H9 (cell line): ENCODE results near the gene TCF4. TPM values are rescaled to one million over a fixed set of nuclear protein-coding genes. Genes with fewer than 3 reads are reported as not detected.

Experiments
- DNase-seq: peaks from one replicate; pipeline ENCODE4 v3.0.0-alpha.2; 2017
- H2AFZ ChIP-seq: one replicate; pipeline ENCODE4 v1.6.1; 2013; ENCODE audit warnings: mild to moderate bottlenecking, low read length, control low read depth, moderate library complexity
- H2AK5ac ChIP-seq: 2 replicates; pipeline ENCODE4 v1.6.1; 2013; ENCODE audit warnings: low read length, control low read depth, mixed read lengths; ENCODE audit not compliant: insufficient read length
- H2BK120ac ChIP-seq: one replicate; pipeline ENCODE4 v1.6.1; 2013; ENCODE audit warnings: low read depth, mild to moderate bottlenecking, low read length, control low read depth, inconsistent platforms; ENCODE audit not compliant: poor library complexity, severe bottlenecking
- H2BK12ac ChIP-seq: 2 replicates; pipeline ENCODE4 v1.6.1; 2013; ENCODE audit warnings: low read length, control low read depth, mixed read lengths, low read depth; ENCODE audit not compliant: insufficient read length
- H2BK15ac ChIP-seq: 2 replicates; pipeline ENCODE4 v1.6.1; 2013; ENCODE audit warnings: low read depth, low read length, control low read depth
- H2BK20ac ChIP-seq: one replicate; pipeline ENCODE4 v1.6.1; 2013; ENCODE audit warnings: low read depth, mild to moderate bottlenecking, low read length, control low read depth, inconsistent platforms; ENCODE audit not compliant: poor library complexity, severe bottlenecking
- H2BK5ac ChIP-seq: 2 replicates; pipeline ENCODE4 v1.6.1; 2013; ENCODE audit warnings: low read length, control low read depth, mixed read lengths; ENCODE audit not compliant: insufficient read length
- H3K14ac ChIP-seq: 2 replicates; pipeline ENCODE4 v1.6.1; 2013; ENCODE audit warnings: low read length, control low read depth; ENCODE audit not compliant: insufficient read depth
- H3K18ac ChIP-seq: 2 replicates; pipeline ENCODE4 v1.6.1; 2013; ENCODE audit warnings: low read depth, mild to moderate bottlenecking, mixed read lengths, low read length, control low read depth; ENCODE audit not compliant: insufficient read length
- H3K23ac ChIP-seq: 2 replicates; pipeline ENCODE4 v1.6.1; 2013; ENCODE audit warnings: low read length, control low read depth, mixed read lengths, low read depth; ENCODE audit not compliant: insufficient read length
- H3K23me2 ChIP-seq: 2 replicates; pipeline ENCODE4 v1.6.1; 2013; ENCODE audit warnings: low read depth, mild to moderate bottlenecking, mixed read lengths, low read length, control low read depth; ENCODE audit not compliant: insufficient read length, poor library complexity, severe bottlenecking
- H3K27ac ChIP-seq: 2 replicates; pipeline ENCODE4 v1.5.1; 2013; ENCODE audit warnings: low read length, control low read depth, mixed read lengths, low read depth; ENCODE audit not compliant: insufficient read length
- H3K27me3 ChIP-seq: 2 replicates; pipeline ENCODE4 v1.6.1; 2013; ENCODE audit warnings: low read length, control low read depth, inconsistent platforms; ENCODE audit not compliant: insufficient read depth
- H3K4ac ChIP-seq: 2 replicates; pipeline ENCODE4 v1.6.1; 2013; ENCODE audit warnings: low read depth, mild to moderate bottlenecking, control low read depth, inconsistent platforms, low read length, moderate library complexity
- H3K4me1 ChIP-seq: 2 replicates; pipeline ENCODE4 v1.6.1; 2013; ENCODE audit warnings: low read length, control low read depth, inconsistent platforms; ENCODE audit not compliant: insufficient read depth
- H3K4me2 ChIP-seq: 2 replicates; pipeline ENCODE4 v1.6.1; 2013; ENCODE audit warnings: low read length, control low read depth, mixed read lengths; ENCODE audit not compliant: insufficient read length, insufficient read depth
- H3K56ac ChIP-seq: 2 replicates; pipeline ENCODE4 v1.6.1; 2013; ENCODE audit warnings: low read depth, mild to moderate bottlenecking, mixed read lengths, low read length, control low read depth; ENCODE audit not compliant: insufficient read length
- H3K79me1 ChIP-seq: 2 replicates; pipeline ENCODE4 v1.6.1; 2013; ENCODE audit warnings: low read depth, mild to moderate bottlenecking, moderate library complexity, low read length, control low read depth, inconsistent platforms; ENCODE audit not compliant: insufficient read depth, poor library complexity, severe bottlenecking
- H3K79me2 ChIP-seq: 2 replicates; pipeline ENCODE4 v1.6.1; 2013; ENCODE audit warnings: low read length, control low read depth, inconsistent platforms; ENCODE audit not compliant: insufficient read depth
- H3K9ac ChIP-seq: 2 replicates; pipeline ENCODE4 v1.6.1; 2013; ENCODE audit warnings: low read length, control low read depth, mixed read lengths; ENCODE audit not compliant: insufficient read length; ENCODE audit errors: extremely low read depth
- H3K9me3 ChIP-seq: one replicate; pipeline ENCODE4 v1.6.1; 2013; ENCODE audit warnings: low read depth, low read length, inconsistent platforms; ENCODE audit not compliant: control insufficient read depth
- H3T11ph ChIP-seq: one replicate; pipeline ENCODE4 v1.6.1; 2013; ENCODE audit warnings: mild to moderate bottlenecking, low read length, control low read depth, inconsistent platforms
- H4K20me1 ChIP-seq: one replicate; pipeline ENCODE4 v1.6.1; 2013; ENCODE audit not compliant: control insufficient read depth, insufficient read length, insufficient read depth
- H4K5ac ChIP-seq: 2 replicates; pipeline ENCODE4 v1.6.1; 2013; ENCODE audit warnings: low read depth, mild to moderate bottlenecking, mixed read lengths, low read length, control low read depth; ENCODE audit not compliant: insufficient read length
- H4K8ac ChIP-seq: replicated peaks from 2 replicates; pipeline ENCODE4 v1.6.1; 2013; ENCODE audit warnings: low read length, control low read depth, mixed read lengths, low read depth; ENCODE audit not compliant: insufficient read length
- H4K91ac ChIP-seq: 2 replicates; pipeline ENCODE4 v1.6.1; 2013; ENCODE audit warnings: low read depth, mild to moderate bottlenecking, moderate library complexity, mixed read lengths, low read length, control low read depth; ENCODE audit not compliant: insufficient read length
- H3K27ac Mint-ChIP-seq, 3 experiments: 2 replicates in 2 of 3; 3 replicates in 1 of 3; pipeline ENCODE4 v1.8.0; 2020 to 2021; ENCODE audit warnings: mixed read lengths in 3 of 3, mild to moderate bottlenecking in 1 of 3, moderate library complexity in 1 of 3
- H3K27me3 Mint-ChIP-seq: 2 replicates; pipeline ENCODE4 v1.8.0; 2021; ENCODE audit warnings: low read depth, mild to moderate bottlenecking, moderate library complexity, mixed read lengths
- H3K36me3 Mint-ChIP-seq, 3 experiments: 2 replicates in 2 of 3; 3 replicates in 1 of 3; pipeline ENCODE4 v1.8.0; 2020 to 2021; ENCODE audit warnings: low read depth in 3 of 3, mixed read lengths in 3 of 3; ENCODE audit not compliant: insufficient read depth in 1 of 3
- H3K4me1 Mint-ChIP-seq, 2 experiments: 2 replicates each; pipeline ENCODE4 v1.8.0; 2020; ENCODE audit warnings: mixed read lengths in 2 of 2
- H3K4me3 Mint-ChIP-seq, 2 experiments: 2 replicates in 1 of 2; 3 replicates in 1 of 2; pipeline ENCODE4 v1.8.0; 2020 to 2021; ENCODE audit warnings: mild to moderate bottlenecking in 2 of 2, mixed read lengths in 2 of 2, moderate library complexity in 1 of 2
- H3K9me3 Mint-ChIP-seq, 2 experiments: 2 replicates in 1 of 2; 3 replicates in 1 of 2; pipeline ENCODE4 v1.8.0; 2020; ENCODE audit warnings: mild to moderate bottlenecking in 2 of 2, mixed read lengths in 2 of 2, moderate library complexity in 1 of 2
- CTCF ChIP-seq: fragments of 200-600 bp; sonication (generic); conservative IDR thresholded peaks from 3 replicates; pipeline ENCODE4 v1.8.0; 2021; ENCODE audit warnings: antibody characterized with exemption, mild to moderate bottlenecking
- WGBS: extraction: QIAGEN DNeasy Blood & Tissue Kit; methylation state at CpG from one replicate; pipeline ENCODE4 v1.1.7; 2013; ENCODE audit warnings: missing lambda C conversion rate, low lambda C conversion rate, mixed read lengths; ENCODE audit not compliant: insufficient read length; ENCODE audit errors: extremely low coverage; 5-methylcytosine and 5-hydroxymethylcytosine counted together
- total RNA-seq: library from RNA; stranded (reverse); gene quantifications from 2 replicates; pipeline ENCODE4 v1.2.1, GENCODE V29; 2021

The TCF4 gene
- total RNA-seq, 1 experiment from 2014 or later: 99.4 TPM

DNA sequence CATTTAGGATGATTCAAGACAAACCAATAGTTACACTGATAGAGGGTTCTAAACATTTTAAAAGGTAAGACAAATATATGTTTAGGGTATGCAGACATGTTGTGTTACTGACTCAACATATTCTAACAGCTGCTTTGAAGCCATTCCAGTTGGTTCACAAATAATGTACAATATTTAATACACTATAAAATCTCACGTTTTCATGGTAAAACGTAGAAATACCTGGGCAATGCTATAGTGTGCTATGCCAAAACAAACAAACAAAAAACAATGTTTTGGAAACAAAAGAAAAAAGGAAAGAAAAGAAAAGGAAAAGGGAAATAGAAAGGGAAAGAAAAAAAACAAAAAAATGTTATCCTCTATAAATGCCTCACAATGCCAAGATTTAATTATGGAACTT, 277.1 kb downstream of the TCF4 start:
- no peak overlapping the region for H3K14ac ChIP-seq
- H3K23me2 ChIP-seq: no peaks in the 10 kb centered on the region
- no peak overlapping the region for H2BK20ac ChIP-seq
- H4K91ac ChIP-seq: no peak overlapping the region
- no peak overlapping the region for H3K9ac ChIP-seq
- WGBS: no CpG with 5 or more reads among the region's 2 CpGs
- no peaks in the 10 kb centered on the region for H3K27me3 ChIP-seq
- H3K4ac ChIP-seq: no peak overlapping the region
- H3K4me1 ChIP-seq: peaks cover 6% of the 10 kb centered on the region; the same call in 1 of the 2 replicates
- Mint-ChIP-seq H3K4me3 (no peak overlapping the region), H3K27me3 (no peaks in the 10 kb centered on the region), H3K9me3 (no peaks in the 10 kb centered on the region), H3K27ac (no peak overlapping the region), H3K36me3 (peaks cover 0 to 3% (median 0%) of the 10 kb centered on the region in 3 experiments; a peak in 1 of 7 replicates), H3K4me1 (peaks cover 43 to 55% of the 10 kb centered on the region in 2 experiments)
- TF ChIP-seq CTCF: no peak
- H3K27ac ChIP-seq: no peak overlapping the region
- H2BK15ac ChIP-seq: no peak overlapping the region
- no peak overlapping the region for H3K4me2 ChIP-seq
- no peak overlapping the region for H2BK12ac ChIP-seq
- no peak overlapping the region for H3T11ph ChIP-seq
- no peak overlapping the region for H4K8ac ChIP-seq
- H2BK5ac ChIP-seq: no peak overlapping the region
- no peak for DNase-seq
- no peak overlapping the region for H2BK120ac ChIP-seq
- H3K18ac ChIP-seq: no peak overlapping the region
- no peak overlapping the region for H3K56ac ChIP-seq
- H3K79me1 ChIP-seq: no peaks in the 10 kb centered on the region
- no peak overlapping the region for H3K23ac ChIP-seq
- H4K5ac ChIP-seq: no peak overlapping the region
- H2AK5ac ChIP-seq: no peak overlapping the region
- no peaks in the 10 kb centered on the region for H3K9me3 ChIP-seq
- peaks cover 1% of the 10 kb centered on the region; the same call in 1 of the 2 replicates for H3K79me2 ChIP-seq
- H2AFZ ChIP-seq: no peak overlapping the region
- no peaks in the 10 kb centered on the region for H4K20me1 ChIP-seq
